Limb (tissue), 2 donors: ENCODE data around the gene EFCAB8.
"Not testable (repeated sequence)": the region's sequence is repeated elsewhere in the genome, so short reads cannot be mapped to it uniquely, and the experiment has no call there.

ENCODE experiments used
- DNase-seq, 2 donors: peaks; one replicate each; pipeline ENCODE4 v3.0.0-alpha.2; 2016; ENCODE audit errors: extremely low spot score in 2 of 2

The EFCAB8 gene

GRCh38 chr20:32957459-32957858, 98.7 kb downstream of the EFCAB8 start:
- no peak for DNase-seq

- no peak for DNase-seq
These were observed 99.9 kb downstream of the EFCAB8 start for GRCh38 chr20:32958574-32958973.

GRCh38 chr20:32959351-32960221, 100.9 kb downstream of the EFCAB8 start:
- no peak for DNase-seq

GRCh38 chr20:32960222-32960518, 101.4 kb downstream of the EFCAB8 start:
- DNase-seq, result no peak

GRCh38 chr20:32960849-32961731, 102.4 kb downstream of the EFCAB8 start:
- no peak for DNase-seq

- DNase-seq, result no peak
These were observed 103.3 kb downstream of the EFCAB8 start for GRCh38 chr20:32962053-32962452.

- DNase-seq, result not testable (repeated sequence)
These were observed 103.9 kb downstream of the EFCAB8 start for GRCh38 chr20:32962646-32963045.

GRCh38 chr20:32963176-32963575, 104.5 kb downstream of the EFCAB8 start:
- DNase-seq, result peak in 1 of 2 donors; percentile 13

- DNase-seq, result no peak
These were observed 105.9 kb downstream of the EFCAB8 start for GRCh38 chr20:32964575-32964974.

GRCh38 chr20:32965115-32965514, 106.4 kb downstream of the EFCAB8 start:
- DNase-seq, result no peak

- peak in 1 of 2 donors; percentile 17 for DNase-seq
These were observed 107.1 kb downstream of the EFCAB8 start for GRCh38 chr20:32965581-32966373.

GRCh38 chr20:32966382-32966781, 107.7 kb downstream of the EFCAB8 start:
- DNase-seq, result peak in 1 of 2 donors; percentile 3

- DNase-seq, result peak in 1 of 2 donors; percentile 10
These were observed 108.4 kb downstream of the EFCAB8 start for GRCh38 chr20:32966881-32967781.

- DNase-seq, result peak in 1 of 2 donors; percentile 7
These were observed 109.3 kb downstream of the EFCAB8 start for GRCh38 chr20:32967961-32968457.

- peak in 1 of 2 donors; percentile 7 for DNase-seq
These were observed 109.9 kb downstream of the EFCAB8 start for GRCh38 chr20:32968478-32969241.

- DNase-seq, result peak in 1 of 2 donors; percentile 17
These were observed 110.8 kb downstream of the EFCAB8 start for GRCh38 chr20:32969356-32970114.

GRCh38 chr20:32970115-32970972, 111.6 kb downstream of the EFCAB8 start:
- peak in 1 of 2 donors; percentile 16 for DNase-seq

GRCh38 chr20:32970973-32971300, 112.2 kb downstream of the EFCAB8 start:
- peak in 1 of 2 donors; percentile 21 for DNase-seq
